Urothelium cell line (cell line): Measurements from ENCODE around the gene PROSER3.

Experiments
- DNase-seq: peaks from one replicate; pipeline ENCODE4 v3.0.0; 2011; ENCODE audit warnings: low spot score, mixed read lengths
- FAIRE-seq: peaks from 2 replicates; lab custom pipeline; 2011; peaks lifted over from hg19 to GRCh38; lab: Jason Lieb, UNC

PROSER3 gene

DNA sequence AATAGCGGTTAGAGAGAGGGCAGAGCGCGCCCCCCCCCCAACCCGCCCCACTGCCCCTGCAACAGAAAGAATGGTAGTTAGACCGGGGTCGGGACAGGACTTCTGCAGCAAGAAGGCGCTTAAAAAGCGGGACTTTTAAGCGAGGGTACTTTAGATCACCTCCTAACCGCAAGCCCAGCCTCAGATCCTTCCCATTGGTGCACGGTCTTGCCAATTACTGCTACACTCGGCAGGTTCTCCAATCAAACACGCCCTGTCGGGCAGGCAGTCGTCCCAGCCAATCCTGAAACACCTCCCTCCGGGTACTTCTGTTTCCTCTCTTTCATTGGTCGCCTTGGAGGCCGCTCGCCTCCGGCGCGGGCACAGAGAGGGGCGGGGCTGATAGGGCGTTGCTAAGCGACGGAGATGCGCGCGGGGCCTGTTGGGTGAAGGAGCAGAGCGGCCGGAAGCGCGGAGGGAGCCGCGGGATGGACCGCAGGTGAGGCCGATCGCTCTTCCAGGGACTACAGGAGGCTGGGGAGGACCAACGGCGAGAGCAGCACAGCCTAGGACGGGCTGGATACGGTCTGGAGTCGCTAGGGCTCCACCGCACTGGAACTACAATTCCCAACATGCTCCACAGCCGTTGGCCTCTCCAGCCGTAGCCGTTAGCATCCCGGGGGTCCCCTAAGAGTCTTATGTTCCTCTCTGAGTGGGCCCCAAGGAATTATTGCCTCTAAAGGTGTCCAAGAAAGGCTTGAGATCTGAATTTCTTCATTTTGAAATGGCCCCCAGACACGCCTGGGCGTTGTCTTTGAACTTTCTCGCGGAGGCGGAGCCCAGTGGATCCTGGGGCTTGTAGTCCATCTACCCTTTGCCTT, at the start of gene PROSER3:
PROSER3 (plus strand) TSS at position 428 of the 860 bp plus-strand sequence; CDS start at position 468, 40 bp downstream.
- peak; percentile 96 for FAIRE-seq
- DNase-seq: peak; percentile 99

- FAIRE-seq (no peak), DNase-seq (no peak)
Observed at GRCh38 chr19:35708391-35708790, 49.6 kb upstream of the PROSER3 start.

DNA sequence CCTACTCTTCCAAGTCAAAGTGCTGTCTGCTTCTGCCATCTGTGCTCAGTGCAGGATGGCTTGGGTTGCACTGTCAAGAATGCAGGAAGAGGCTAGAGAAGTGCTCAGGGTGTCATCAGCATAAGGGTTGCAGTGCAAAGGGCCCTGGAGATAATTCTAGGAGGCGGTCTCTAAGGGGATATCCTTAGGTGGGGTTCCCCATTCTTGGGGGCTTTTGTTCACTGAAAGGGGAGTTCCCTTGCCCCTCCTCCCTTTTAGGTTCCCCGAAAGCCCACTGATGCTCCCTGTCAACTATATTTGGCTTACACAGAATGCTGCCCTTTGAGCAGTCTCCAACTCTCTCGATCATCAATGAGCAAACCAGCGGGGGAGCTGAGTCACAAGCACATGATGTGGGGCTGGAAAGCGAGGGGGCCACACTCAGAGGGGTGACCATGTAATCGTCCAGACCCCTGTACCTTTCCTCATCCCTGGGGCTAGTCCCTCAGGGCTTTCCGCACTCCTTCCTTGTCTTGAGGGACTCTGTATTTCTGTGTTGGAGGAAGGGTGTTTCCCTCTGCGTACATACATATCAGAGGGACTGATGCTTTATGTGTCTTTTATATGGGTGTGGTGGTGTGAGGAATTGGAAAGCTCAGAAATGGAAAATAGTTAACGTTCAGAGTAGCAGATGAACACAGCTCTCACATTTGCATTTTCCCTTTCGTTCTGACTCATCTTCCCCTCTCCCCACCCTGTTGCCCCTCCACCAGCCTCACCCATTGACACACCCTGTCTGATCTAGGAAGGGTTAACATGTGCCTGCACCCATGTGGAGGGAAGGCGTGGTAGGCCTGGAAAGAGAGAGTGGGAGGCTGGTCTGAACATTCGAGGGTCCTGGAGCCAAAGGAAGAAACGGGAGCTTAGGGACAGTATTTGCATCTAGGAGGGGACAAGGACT, 46.9 kb upstream of the PROSER3 start:
- DNase-seq: no peak

GRCh38 chr19:35712567-35713505, 45.1 kb upstream of the PROSER3 start:
- DNase-seq (no peak), FAIRE-seq (no peak)

More for the DNA sequence above, 46.9 kb upstream of the PROSER3 start:
- no peak for FAIRE-seq

DNA sequence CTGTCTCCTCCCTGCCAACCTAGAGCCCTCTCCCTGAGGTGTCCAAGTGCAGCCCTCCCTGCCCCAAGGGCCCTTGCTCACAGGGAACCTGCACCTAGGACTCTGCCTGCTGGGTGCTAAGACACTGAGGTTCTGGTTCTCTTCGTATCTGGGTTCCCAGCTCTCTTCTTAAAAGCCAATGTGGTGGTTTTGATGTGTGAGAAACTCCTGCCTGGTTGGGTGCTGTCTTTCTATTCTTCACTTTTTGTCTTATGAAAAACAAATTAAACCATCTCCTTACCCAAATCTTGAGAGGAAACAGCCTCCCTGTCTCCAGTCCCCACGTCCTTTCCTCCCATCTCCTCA, 44.5 kb upstream of the PROSER3 start:
- FAIRE-seq (no peak), DNase-seq (no peak)

- no peak for DNase-seq
- no peak for FAIRE-seq
Observed at GRCh38 chr19:35713904-35714495, 44.0 kb upstream of the PROSER3 start.

DNA sequence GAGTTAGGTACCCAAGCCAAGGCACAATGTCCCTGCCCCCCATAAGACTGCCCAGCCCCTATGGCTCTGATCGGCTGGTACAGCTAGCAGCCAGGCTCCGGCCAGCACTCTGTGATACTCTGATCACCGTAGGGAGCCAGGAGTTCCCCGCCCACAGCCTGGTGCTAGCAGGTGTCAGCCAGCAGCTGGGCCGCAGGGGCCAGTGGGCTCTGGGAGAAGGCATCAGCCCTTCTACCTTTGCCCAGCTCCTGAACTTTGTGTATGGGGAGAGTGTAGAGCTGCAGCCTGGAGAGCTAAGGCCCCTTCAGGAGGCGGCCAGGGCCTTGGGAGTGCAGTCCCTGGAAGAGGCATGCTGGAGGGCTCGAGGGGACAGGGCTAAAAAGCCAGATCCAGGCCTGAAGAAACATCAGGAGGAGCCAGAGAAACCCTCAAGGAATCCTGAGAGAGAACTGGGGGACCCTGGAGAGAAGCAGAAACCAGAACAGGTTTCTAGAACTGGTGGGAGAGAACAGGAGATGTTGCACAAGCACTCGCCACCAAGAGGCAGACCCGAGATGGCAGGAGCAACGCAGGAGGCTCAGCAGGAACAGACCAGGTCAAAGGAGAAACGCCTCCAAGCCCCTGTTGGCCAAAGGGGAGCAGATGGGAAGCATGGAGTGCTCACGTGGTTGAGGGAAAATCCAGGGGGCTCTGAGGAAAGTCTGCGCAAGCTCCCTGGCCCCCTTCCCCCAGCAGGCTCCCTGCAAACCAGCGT, 43.2 kb upstream of the PROSER3 start:
- no peak for FAIRE-seq

GRCh38 chr19:35715355-35715809, 42.6 kb upstream of the PROSER3 start:
- FAIRE-seq: no peak
- DNase-seq: no peak

More for the DNA sequence above, 43.2 kb upstream of the PROSER3 start:
- no peak for DNase-seq

GRCh38 chr19:35715981-35716800, 41.8 kb upstream of the PROSER3 start:
- peak; percentile 66 for DNase-seq
- no peak for FAIRE-seq

DNA sequence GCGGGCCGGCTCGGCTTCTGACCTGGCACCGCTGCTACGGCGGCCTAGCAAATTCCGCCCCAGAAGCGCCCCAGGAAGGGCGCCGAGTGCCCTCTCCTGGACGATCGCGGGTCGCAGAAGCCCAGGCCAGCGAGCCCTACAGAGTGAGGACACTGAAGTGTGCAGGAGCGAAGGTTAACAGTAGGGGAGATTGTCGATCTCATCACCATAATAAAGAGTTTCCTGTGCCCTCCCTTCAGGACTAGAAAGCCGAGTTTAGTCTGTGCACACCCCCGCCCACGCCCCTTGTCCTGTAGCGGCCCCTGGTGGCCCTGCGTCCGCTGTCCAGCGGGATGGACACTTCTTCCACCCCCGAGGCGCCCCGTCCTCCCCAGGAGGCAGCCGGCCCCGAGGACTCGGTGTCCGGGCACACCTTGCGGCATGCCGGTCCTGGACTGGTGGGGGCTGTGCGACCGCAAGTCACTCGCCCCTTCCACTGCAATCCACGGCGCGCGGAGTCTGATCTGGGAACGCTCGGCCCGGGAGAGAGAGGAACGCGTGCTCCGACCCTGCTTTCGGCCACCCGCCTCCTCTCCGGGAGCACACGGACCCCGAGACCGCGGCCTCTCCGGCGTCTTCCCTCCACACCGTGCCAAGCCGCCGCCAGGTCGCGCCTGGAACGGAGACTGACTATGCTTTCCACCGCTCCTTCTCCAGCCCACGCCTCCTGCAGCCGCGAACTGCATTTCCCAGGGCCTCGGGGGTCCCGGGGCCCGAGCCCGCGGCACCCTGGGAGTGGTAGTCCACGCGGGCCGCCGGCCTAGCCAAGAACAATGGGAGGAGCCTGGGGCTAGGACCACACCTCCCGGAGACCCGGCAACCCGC, 40.9 kb upstream of the PROSER3 start:
- DNase-seq: peak; percentile 87
- peak; percentile 27 for FAIRE-seq

DNA sequence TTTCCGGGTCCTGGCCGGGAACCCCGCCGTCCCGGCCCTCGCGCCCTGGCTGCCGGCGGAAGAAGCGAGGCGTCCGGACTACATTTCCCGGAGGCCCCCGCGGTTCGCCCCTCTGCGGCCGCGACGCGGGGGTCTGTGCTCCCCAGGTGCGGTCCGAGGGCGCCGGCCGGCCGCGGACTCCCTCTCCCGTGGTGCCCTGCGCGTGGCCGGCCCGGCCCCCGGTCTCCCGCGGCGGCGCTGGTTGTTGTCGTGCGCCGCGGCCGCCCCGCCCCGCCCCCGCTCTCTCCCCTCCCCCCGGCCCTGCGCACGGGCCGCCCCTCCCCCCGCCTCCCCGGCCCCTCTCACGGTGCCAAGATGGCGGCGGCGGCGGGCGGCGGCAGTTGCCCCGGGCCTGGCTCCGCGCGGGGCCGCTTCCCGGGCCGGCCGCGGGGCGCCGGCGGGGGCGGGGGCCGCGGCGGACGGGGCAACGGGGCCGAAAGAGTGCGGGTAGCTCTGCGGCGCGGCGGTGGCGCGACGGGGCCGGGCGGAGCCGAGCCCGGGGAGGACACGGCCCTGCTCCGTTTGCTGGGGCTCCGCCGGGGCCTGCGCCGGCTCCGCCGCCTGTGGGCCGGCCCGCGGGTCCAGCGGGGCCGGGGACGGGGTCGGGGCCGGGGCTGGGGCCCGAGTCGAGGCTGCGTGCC, 40.2 kb upstream of the PROSER3 start, which contains the start of gene KMT2B:
KMT2B (plus strand) TSS at position 339 of the 680 bp plus-strand sequence; CDS start at position 355, 16 bp downstream.
- DNase-seq: peak; percentile 98

DNA sequence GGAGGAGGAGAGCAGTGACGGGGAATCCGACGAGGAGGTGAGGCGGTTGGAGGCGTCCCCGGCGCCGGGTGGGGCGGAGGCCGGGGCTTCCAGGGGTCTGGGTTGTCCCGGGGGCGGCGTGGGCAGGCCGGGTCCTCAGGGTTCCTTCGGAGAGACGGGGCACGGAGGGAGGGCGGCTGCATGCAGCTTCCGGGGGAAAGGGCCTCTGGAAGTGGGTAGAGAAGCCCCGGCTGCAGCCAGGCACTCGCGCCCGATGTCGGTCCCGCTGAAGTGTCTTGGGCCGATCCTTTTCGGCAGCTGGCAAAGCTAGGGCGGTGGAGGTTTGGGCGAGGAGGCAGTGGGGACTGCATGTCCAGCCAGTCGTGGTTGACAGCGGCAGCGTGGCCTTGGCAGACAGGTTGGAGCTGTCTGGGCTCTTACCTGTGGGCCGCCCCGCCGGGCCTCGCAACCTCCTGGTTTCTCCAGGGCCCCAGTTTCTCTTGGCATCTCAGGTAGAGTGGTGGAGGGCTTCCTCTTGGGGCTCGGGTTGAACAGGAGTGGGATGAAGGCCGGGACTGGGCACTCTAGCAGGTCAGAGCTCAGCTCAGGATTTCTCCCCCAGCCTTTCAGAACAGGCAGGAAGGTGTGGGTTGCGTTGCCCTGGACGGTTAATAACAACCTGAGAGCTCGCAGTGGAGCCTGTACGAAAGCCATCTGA, 39.5 kb upstream of the PROSER3 start:
- peak; percentile 33 for DNase-seq
- FAIRE-seq: no peak

More for the DNA sequence above, 40.2 kb upstream of the PROSER3 start, which contains the start of gene KMT2B:
- no peak for FAIRE-seq

DNA sequence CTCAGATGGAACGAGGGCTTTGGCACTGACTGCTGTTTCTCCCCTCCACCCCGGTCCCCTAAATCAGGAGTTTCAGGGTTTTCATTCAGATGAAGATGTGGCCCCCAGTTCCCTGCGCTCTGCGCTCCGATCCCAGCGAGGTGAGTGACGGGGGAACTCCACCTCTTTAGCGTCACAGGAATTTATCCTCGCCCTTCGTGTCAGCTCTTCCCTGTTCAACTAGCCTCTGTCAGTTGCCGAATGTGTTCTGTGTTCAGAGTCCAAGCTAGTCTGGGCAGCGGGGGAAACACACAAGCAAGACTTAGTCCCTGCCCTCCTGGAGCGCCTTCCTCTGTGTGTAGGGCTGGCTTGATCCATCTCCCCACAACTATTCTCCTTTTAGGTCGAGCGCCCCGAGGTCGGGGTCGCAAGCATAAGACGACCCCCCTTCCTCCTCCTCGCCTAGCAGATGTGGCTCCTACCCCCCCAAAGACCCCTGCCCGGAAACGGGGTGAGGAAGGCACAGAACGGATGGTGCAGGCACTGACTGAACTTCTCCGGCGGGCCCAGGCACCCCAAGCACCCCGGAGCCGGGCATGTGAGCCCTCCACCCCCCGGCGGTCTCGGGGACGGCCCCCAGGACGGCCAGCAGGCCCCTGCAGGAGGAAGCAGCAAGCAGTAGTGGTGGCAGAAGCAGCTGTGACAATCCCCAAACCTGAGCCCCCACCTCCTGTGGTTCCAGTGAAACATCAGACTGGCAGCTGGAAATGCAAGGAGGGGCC, 38.4 kb upstream of the PROSER3 start:
- no peak for FAIRE-seq

GRCh38 chr19:35720163-35720524, 37.8 kb upstream of the PROSER3 start:
- no peak for DNase-seq
- FAIRE-seq: no peak

More for the DNA sequence above, 38.4 kb upstream of the PROSER3 start:
- DNase-seq: no peak

GRCh38 chr19:35720648-35721047, 37.3 kb upstream of the PROSER3 start:
- FAIRE-seq (no peak), DNase-seq (no peak)
